T-cell (primary cell): Measurements from ENCODE around the gene KYAT1. TPM values are rescaled to one million over a fixed set of nuclear protein-coding genes. Genes with fewer than 3 reads are reported as not detected.

Source experiments
- total RNA-seq, 35 experiments: library from RNA in 6 of 35; stranded (reverse) in 6 of 35; fragments of 120-200 nt in 1 of 35; gene quantifications; one replicate each; pipeline versions ENCODE4 v1.2.1 to v1.2.4 and lab custom pipeline; 2013 to 2026

KYAT1 gene
- total RNA-seq, 5 donors from 2014 or later (not counting 1 experiment from before 2014, with no cell fraction given) = 9.7 to 15.6 (median 11.7) TPM

Other genes with a start within 250 kb of the KYAT1 start
- gene DYNC2I2, start 225.1 kb downstream of the KYAT1 start, total RNA-seq = 10 to 100 TPM in 2 of 5 donors, 1 to 10 TPM in 3; 4.1 to 10.5 (median 8.0) TPM
- 100 to 1,000 TPM; 239 to 279 (median 252) TPM for gene SET, start 192.7 kb downstream of the KYAT1 start, total RNA-seq
- gene PKN3, start 179.4 kb downstream of the KYAT1 start, total RNA-seq = 1 to 10 TPM; 2.1 to 4.3 (median 3.7) TPM
- 10 to 100 TPM; 22.6 to 32.9 (median 31.4) TPM for gene ZDHHC12, start 157.8 kb downstream of the KYAT1 start, total RNA-seq
- 10 to 100 TPM; 38.4 to 50.6 (median 40.2) TPM for gene ZER1, start 110.0 kb downstream of the KYAT1 start, total RNA-seq
- 10 to 100 TPM; 27.6 to 34.3 (median 31.8) TPM for gene TBC1D13, start 94.7 kb downstream of the KYAT1 start, total RNA-seq
- 10 to 100 TPM; 11.3 to 31.1 (median 25.1) TPM for gene ENDOG, start 63.5 kb downstream of the KYAT1 start, total RNA-seq
- gene SPOUT1, start 52.2 kb downstream of the KYAT1 start, total RNA-seq = 10 to 100 TPM; 43.7 to 89.4 (median 82.6) TPM
- 10 to 100 TPM; 30.7 to 34.3 (median 33.9) TPM for gene LRRC8A, start 183 bp upstream of the KYAT1 start, total RNA-seq
- 1 to 10 TPM in 3 of 5 donors, under 1 TPM in 2; 0.53 to 5.5 (median 3.3) TPM for gene PHYHD1, start 39.0 kb upstream of the KYAT1 start, total RNA-seq
- 10 to 100 TPM in 2 of 5 donors, 1 to 10 TPM in 3; 5.4 to 11.6 (median 10.0) TPM for gene DOLK, start 65.7 kb upstream of the KYAT1 start, total RNA-seq
- gene NUP188, start 65.7 kb upstream of the KYAT1 start, total RNA-seq = 10 to 100 TPM; 51.0 to 78.4 (median 71.3) TPM
- 100 to 1,000 TPM in 3 of 5 donors, 10 to 100 TPM in 2; 85.8 to 140 (median 131) TPM for gene SH3GLB2, start 146.4 kb upstream of the KYAT1 start, total RNA-seq
- 10 to 100 TPM; 60.8 to 95.7 (median 83.4) TPM for gene MIGA2, start 154.7 kb upstream of the KYAT1 start, total RNA-seq
- gene DOLPP1, start 199.2 kb upstream of the KYAT1 start, total RNA-seq = 10 to 100 TPM in 3 of 5 donors, 1 to 10 TPM in 2; 5.1 to 14.4 (median 11.8) TPM
- 10 to 100 TPM in 4 of 5 donors, 1 to 10 TPM in 1; 6.6 to 17.5 (median 13.9) TPM for gene CRAT, start 228.8 kb upstream of the KYAT1 start, total RNA-seq
- gene PTPA, start 229.5 kb upstream of the KYAT1 start, total RNA-seq = 10 to 100 TPM; 51.3 to 71.5 (median 65.5) TPM